Lower leg skin (tissue), 4 donors: Measurements from ENCODE around the gene PPARGC1A. TPM values are rescaled to one million over a fixed set of nuclear protein-coding genes. Genes with fewer than 3 reads are reported as not detected.

Experiments used
- DNase-seq, 2 donors: peaks; one replicate each; pipeline ENCODE4 v3.0.0-alpha.2; 2019; ENCODE audit warnings: low spot score in 2 of 2
- H3K4me3 ChIP-seq: fragments of 200-600 bp; sonication (generic); 2 replicates; pipeline ENCODE4 v1.5.1; 2017; ENCODE audit warnings: mild to moderate bottlenecking, low read depth; ENCODE audit not compliant: poor library complexity, severe bottlenecking
- POLR2A ChIP-seq, 2 donors: fragments of 450-650 bp; IDR thresholded peaks; one replicate each; pipeline ENCODE4 v1.6.1; 2016 to 2017; ENCODE audit warnings: antibody characterized with exemption in 2 of 2, mild to moderate bottlenecking in 1 of 2, moderate library complexity in 1 of 2
- WGBS, 2 donors: methylation state at CpG; one replicate each; pipeline ENCODE4 v1.1.5; 2018; 5-methylcytosine and 5-hydroxymethylcytosine counted together
- intact Hi-C: fragments of 100-400 bp; cut with DNase I; formaldehyde crosslinking; loops from one replicate; pipeline ENCODE4 v1.15.0; 2023; ENCODE audit warnings: low total_unique reads
- total RNA-seq, 4 donors: library from RNA; depleted of rRNA; stranded (reverse); fragments of >200 nt; gene quantifications; one replicate each; pipeline ENCODE4 v1.1.0, GENCODE V29; 2016
- TF ChIP-seq, protein P1 (sequence below), 3 donors: fragments of 450-650 bp; IDR thresholded peaks; one replicate each; pipeline ENCODE4 v1.5.1; 2016; ENCODE audit warnings: antibody characterized with exemption in 3 of 3, mild to moderate bottlenecking in 3 of 3, moderate library complexity in 2 of 3

PPARGC1A gene
- total RNA-seq, 4 donors from 2014 or later: 3.4 to 40.0 (median 14.1) TPM

DNA sequence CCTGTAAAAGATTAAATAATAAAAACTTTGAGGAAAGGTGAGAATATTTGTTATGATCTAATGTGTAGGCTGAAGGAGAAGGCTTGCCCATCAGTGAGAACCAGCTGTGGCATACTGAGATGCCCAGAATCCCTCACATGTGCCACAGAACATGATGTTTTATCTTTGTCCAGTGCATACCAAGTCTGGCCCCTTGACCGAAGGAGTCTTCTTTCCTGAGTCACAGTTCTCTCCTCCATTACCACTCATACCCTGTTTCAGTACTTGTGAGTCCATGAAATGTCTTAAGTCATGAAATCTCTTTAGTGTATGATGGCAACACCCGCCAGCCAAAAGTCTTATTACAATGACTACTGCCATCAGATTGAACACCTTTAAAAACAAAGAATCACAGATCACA, 42.7 kb downstream of the PPARGC1A start:
- 98 to 99% methylated on average over 2 of the region's 2 CpGs for WGBS, 2 donors
- no peak overlapping the region for H3K4me3 ChIP-seq
- TF ChIP-seq, protein P1, sequence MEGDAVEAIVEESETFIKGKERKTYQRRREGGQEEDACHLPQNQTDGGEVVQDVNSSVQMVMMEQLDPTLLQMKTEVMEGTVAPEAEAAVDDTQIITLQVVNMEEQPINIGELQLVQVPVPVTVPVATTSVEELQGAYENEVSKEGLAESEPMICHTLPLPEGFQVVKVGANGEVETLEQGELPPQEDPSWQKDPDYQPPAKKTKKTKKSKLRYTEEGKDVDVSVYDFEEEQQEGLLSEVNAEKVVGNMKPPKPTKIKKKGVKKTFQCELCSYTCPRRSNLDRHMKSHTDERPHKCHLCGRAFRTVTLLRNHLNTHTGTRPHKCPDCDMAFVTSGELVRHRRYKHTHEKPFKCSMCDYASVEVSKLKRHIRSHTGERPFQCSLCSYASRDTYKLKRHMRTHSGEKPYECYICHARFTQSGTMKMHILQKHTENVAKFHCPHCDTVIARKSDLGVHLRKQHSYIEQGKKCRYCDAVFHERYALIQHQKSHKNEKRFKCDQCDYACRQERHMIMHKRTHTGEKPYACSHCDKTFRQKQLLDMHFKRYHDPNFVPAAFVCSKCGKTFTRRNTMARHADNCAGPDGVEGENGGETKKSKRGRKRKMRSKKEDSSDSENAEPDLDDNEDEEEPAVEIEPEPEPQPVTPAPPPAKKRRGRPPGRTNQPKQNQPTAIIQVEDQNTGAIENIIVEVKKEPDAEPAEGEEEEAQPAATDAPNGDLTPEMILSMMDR (IDR thresholded peaks at IDR 0.05): no peak
- no peak for TF ChIP-seq POLR2A (IDR thresholded peaks at IDR 0.05)
- DNase-seq: no peak
- intact Hi-C loops: no loop called here

DNA sequence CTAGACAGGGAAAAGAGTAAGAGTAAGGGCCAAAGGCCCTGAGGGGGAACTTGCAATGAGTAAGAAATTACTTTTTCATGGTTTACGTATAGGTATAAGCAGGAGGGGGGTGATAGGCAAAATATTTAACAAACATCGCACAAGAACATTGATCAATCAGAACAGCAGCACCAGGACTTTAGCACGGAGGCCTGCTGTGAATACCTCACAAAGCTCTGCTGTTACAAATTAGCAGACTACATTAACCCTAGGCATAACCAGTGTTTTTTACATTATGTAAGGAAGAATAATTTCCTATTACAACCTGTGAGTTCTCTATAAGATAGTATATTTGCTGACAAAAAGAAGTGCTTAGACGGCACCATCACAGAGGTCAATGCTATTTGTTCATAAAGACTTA, 44.9 kb downstream of the PPARGC1A start:
- TF ChIP-seq, protein P1 (IDR thresholded peaks at IDR 0.05): no peak
- no peak for TF ChIP-seq POLR2A (IDR thresholded peaks at IDR 0.05)
- WGBS, 2 donors: 87 to 92% methylated on average over 4 of the region's 4 CpGs

DNA sequence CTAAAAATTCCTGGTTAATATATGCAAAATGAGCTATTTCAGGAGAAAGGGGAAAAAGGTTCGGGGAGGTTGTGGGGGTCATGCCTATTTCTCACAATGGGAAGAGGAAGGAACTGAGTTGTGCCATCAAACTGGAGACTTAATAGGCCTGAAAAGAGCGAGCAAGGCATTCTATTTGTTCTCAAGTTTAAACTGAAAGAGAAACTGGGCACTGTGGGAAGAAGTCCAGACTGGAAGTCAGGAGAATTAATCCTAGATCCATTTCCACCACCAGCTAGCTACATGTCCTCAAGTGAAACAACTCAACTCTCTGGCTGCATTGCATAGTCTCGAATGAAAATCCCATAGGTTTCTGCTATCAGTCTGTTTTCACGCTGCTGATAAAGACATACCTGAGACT, 50.6 kb downstream of the PPARGC1A start:
- no peak overlapping the region for H3K4me3 ChIP-seq
- DNase-seq: no peak
- 86 to 91% methylated on average over 4 of the region's 4 CpGs for WGBS, 2 donors
- no peak for TF ChIP-seq POLR2A (IDR thresholded peaks at IDR 0.05)
- TF ChIP-seq, protein P1 (IDR thresholded peaks at IDR 0.05): no peak
- intact Hi-C loops: no loop called here

More for the DNA sequence above, 44.9 kb downstream of the PPARGC1A start:
- intact Hi-C loops: no loop called here
- H3K4me3 ChIP-seq: no peak overlapping the region
- DNase-seq: no peak

DNA sequence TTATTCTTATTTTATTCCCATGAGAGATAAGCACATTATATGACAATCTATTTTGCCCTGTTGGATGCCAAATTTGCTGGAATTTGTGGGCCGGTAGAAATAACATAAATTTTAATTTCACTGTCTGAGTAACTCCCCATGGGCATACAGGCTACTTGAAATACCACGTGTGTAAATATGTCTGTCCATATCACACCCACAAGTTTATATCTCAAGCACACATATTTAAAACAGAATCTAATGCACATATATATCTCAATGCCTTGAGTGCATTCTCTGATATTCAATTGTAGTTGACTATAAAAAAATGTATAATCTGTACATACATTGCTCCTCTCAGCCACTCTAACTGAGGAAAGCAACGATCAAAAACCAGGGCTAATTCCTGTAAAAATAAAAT, 51.2 kb downstream of the PPARGC1A start:
- TF ChIP-seq POLR2A (IDR thresholded peaks at IDR 0.05): no peak
- TF ChIP-seq, protein P1 (IDR thresholded peaks at IDR 0.05): no peak
- intact Hi-C loops: no loop called here
- 64 to 65% methylated on average over 3 of the region's 3 CpGs for WGBS, 2 donors
- H3K4me3 ChIP-seq: no peak overlapping the region
- DNase-seq: no peak

DNA sequence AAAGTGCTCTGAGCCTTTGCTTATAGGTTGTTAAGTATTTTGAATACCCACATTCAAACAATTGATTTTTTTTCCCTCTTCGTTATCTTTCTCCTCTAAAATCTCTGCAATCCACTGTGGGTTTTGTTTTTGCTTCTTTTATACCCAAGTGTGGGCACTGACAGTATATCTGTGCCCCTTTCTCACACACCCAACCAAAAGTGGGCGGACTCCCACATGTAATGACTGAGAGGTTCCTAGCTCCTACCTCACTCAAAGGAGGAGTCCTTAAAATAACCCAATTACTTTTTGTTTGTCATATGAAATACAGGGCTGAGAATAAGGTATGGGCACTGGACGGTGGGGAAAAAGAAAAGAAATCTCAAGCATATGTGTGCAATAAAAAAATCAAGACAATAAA, 51.7 kb downstream of the PPARGC1A start:
- DNase-seq: no peak
- whole genome bisulfite sequencing, 2 donors: 77 to 80% methylated on average over 3 of the region's 3 CpGs
- TF ChIP-seq POLR2A (IDR thresholded peaks at IDR 0.05): no peak
- TF ChIP-seq, protein P1 (IDR thresholded peaks at IDR 0.05): no peak
- no peak overlapping the region for H3K4me3 ChIP-seq
- intact Hi-C loops: no loop called here

DNA sequence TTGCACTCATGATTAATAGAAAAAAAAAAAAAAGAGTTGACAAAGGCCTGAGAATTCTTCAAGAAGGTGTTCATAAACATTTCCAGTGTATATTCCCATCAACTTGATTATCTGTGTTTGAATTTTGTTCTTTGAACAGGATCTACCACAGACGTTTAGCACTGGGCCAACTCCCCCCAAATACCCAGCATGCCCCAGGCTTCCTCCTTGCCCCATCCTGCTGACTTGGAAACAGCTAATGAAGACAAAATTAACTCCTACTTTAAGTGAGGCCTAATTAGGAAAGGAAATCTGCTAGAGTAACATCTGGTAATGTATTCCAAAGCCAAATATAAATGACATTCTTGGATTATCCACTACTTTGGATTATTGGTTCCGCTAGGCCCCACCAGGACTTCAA, 52.5 kb downstream of the PPARGC1A start:
- intact Hi-C loops: no loop called here
- WGBS, 2 donors: 58 to 59% methylated on average over 2 of the region's 2 CpGs
- TF ChIP-seq, protein P1 (IDR thresholded peaks at IDR 0.05): no peak
- TF ChIP-seq POLR2A (IDR thresholded peaks at IDR 0.05): no peak
- no peak for DNase-seq
- no peak overlapping the region for H3K4me3 ChIP-seq
